Measurements from ENCODE around the gene CDT1. TPM values are rescaled to one million over a fixed set of nuclear protein-coding genes. Genes with fewer than 3 reads are reported as not detected.

CDT1 gene
- total RNA-seq, 4 donors from 2014 or later = 0.92 to 2.0 TPM; not detected in 2

- TF ChIP-seq EP300 (IDR thresholded peaks at IDR 0.05) (no peak), POLR2A (IDR thresholded peaks at IDR 0.05) (no peak), POLR2AphosphoS5 (IDR thresholded peaks at IDR 0.05) (no peak)
- TF ChIP-seq, protein P1, sequence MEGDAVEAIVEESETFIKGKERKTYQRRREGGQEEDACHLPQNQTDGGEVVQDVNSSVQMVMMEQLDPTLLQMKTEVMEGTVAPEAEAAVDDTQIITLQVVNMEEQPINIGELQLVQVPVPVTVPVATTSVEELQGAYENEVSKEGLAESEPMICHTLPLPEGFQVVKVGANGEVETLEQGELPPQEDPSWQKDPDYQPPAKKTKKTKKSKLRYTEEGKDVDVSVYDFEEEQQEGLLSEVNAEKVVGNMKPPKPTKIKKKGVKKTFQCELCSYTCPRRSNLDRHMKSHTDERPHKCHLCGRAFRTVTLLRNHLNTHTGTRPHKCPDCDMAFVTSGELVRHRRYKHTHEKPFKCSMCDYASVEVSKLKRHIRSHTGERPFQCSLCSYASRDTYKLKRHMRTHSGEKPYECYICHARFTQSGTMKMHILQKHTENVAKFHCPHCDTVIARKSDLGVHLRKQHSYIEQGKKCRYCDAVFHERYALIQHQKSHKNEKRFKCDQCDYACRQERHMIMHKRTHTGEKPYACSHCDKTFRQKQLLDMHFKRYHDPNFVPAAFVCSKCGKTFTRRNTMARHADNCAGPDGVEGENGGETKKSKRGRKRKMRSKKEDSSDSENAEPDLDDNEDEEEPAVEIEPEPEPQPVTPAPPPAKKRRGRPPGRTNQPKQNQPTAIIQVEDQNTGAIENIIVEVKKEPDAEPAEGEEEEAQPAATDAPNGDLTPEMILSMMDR (IDR thresholded peaks at IDR 0.05) = no peak
- peaks cover 0 to 68% of the 10 kb centered on the region in 2 donors for H3K36me3 ChIP-seq
- no peak overlapping the region for H3K27ac ChIP-seq
- no peaks in the 10 kb centered on the region for H3K27me3 ChIP-seq
- H3K9me3 ChIP-seq = no peaks in the 10 kb centered on the region
- WGBS, 2 donors (ENCODE audit: low coverage in 1 of 2) = 100% methylated on average over 2 to 4 of the region's 30 CpGs
- no peak for ATAC-seq
- H3K4me1 ChIP-seq = no peaks in the 10 kb centered on the region
- H3K4me3 ChIP-seq = no peak overlapping the region
Observed at GRCh38 chr16:88840600-88841215, 37.1 kb downstream of the CDT1 start.

GRCh38 chr16:88841521-88842307, 38.1 kb downstream of the CDT1 start:
- TF ChIP-seq POLR2AphosphoS5 (IDR thresholded peaks at IDR 0.05) = no peak
- no peak for TF ChIP-seq POLR2A (IDR thresholded peaks at IDR 0.05)
- TF ChIP-seq EP300 (IDR thresholded peaks at IDR 0.05) = no peak
- TF ChIP-seq, protein P1 (IDR thresholded peaks at IDR 0.05) = no peak
- no peak overlapping the region for H3K4me3 ChIP-seq
- WGBS, 2 donors (ENCODE audit: low coverage in 1 of 2) = 85% methylated on average over 4 of the region's 40 CpGs; no CpG with 5 or more reads in 1 of the 2 donors
- no peaks in the 10 kb centered on the region for H3K27me3 ChIP-seq
- no peak overlapping the region for H3K27ac ChIP-seq
- H3K4me1 ChIP-seq = no peaks in the 10 kb centered on the region
- H3K36me3 ChIP-seq = peaks cover 0 to 65% of the 10 kb centered on the region in 2 donors
- H3K9me3 ChIP-seq = no peaks in the 10 kb centered on the region
- ATAC-seq = no peak

DNA sequence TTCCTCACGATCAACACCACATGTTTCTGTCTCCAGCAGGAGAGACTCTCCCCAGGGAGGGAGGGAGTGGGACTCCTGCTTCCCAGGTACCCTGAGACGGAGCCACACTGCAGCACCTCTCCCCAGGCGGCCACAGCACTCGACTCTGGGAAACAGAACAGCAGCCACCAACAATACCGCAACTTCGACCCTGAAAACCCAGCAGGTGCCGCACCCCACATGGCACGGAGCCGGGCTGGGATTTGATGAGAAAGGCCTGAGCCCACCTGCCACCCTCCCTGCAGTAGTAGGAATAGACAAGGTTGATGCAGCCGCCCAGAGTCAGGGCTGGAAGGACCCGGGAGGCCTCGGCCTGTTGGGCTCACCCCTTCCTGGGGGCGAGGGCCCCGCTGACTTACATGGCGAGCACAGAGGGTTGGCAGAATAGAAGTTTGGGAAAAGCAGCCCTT, 38.7 kb downstream of the CDT1 start:
- H3K4me3 ChIP-seq = no peak overlapping the region
- no peaks in the 10 kb centered on the region for H3K4me1 ChIP-seq
- ATAC-seq = no peak
- no peak overlapping the region for H3K27ac ChIP-seq
- no CpG with 5 or more reads among the region's 15 CpGs for WGBS, 2 donors (ENCODE audit: low coverage in 1 of 2)
- no peaks in the 10 kb centered on the region for H3K27me3 ChIP-seq
- no peaks in the 10 kb centered on the region for H3K9me3 ChIP-seq
- no peak for TF ChIP-seq EP300 (IDR thresholded peaks at IDR 0.05)
- TF ChIP-seq POLR2AphosphoS5 (IDR thresholded peaks at IDR 0.05) = no peak
- TF ChIP-seq, protein P1 (IDR thresholded peaks at IDR 0.05) = no peak
- no peak for TF ChIP-seq POLR2A (IDR thresholded peaks at IDR 0.05)
- H3K36me3 ChIP-seq = peaks cover 0 to 67% of the 10 kb centered on the region in 2 donors

- 74 to 95% methylated on average over 4 to 24 of the region's 25 CpGs for WGBS, 2 donors (ENCODE audit: low coverage in 1 of 2)
- Histone ChIP-seq H3K4me1 (no peaks in the 10 kb centered on the region), H3K36me3 (peaks cover 0 to 67% of the 10 kb centered on the region in 2 donors), H3K27me3 (no peaks in the 10 kb centered on the region), H3K27ac (no peak overlapping the region), H3K9me3 (no peaks in the 10 kb centered on the region), H3K4me3 (no peak overlapping the region)
- ATAC-seq = no peak
- TF ChIP-seq POLR2A (IDR thresholded peaks at IDR 0.05) = no peak
- no peak for TF ChIP-seq EP300 (IDR thresholded peaks at IDR 0.05)
- TF ChIP-seq, protein P1 (IDR thresholded peaks at IDR 0.05) = no peak
- no peak for TF ChIP-seq POLR2AphosphoS5 (IDR thresholded peaks at IDR 0.05)
Observed at GRCh38 chr16:88842806-88843205, 39.2 kb downstream of the CDT1 start.
